HG03565 (cell line): ENCODE data around the gene YY1.
A peak's percentile ranks its signal among the peaks of the same experiment; 100 is the strongest.

Experiments
- ATAC-seq: cut with Tn5 transposase; IDR thresholded peaks from one replicate; pipeline ENCODE4 v1.9.1; 2021; ENCODE audit warnings: mild to moderate bottlenecking, moderate library complexity; ENCODE audit not compliant: unreplicated experiment

The YY1 gene

GRCh38 chr14:100241279-100241678, 2.3 kb downstream of the YY1 start:
- ATAC-seq: no peak

- no peak for ATAC-seq
These were observed 4.1 kb downstream of the YY1 start for GRCh38 chr14:100243020-100243419.

- ATAC-seq: no peak
These were observed 8.0 kb downstream of the YY1 start for GRCh38 chr14:100246809-100247428.

GRCh38 chr14:100250732-100251465, 12.0 kb downstream of the YY1 start:
- no peak for ATAC-seq

GRCh38 chr14:100252684-100253083, 13.7 kb downstream of the YY1 start:
- ATAC-seq: no peak

- peak; percentile 55 for ATAC-seq
These were observed 17.5 kb downstream of the YY1 start for GRCh38 chr14:100256339-100256895.

- ATAC-seq: no peak
These were observed 22.7 kb downstream of the YY1 start for GRCh38 chr14:100261621-100262020.

GRCh38 chr14:100262545-100262944, 23.6 kb downstream of the YY1 start:
- ATAC-seq: no peak

- no peak for ATAC-seq
These were observed 24.2 kb downstream of the YY1 start for GRCh38 chr14:100263141-100263540.

- no peak for ATAC-seq
These were observed 29.0 kb downstream of the YY1 start for GRCh38 chr14:100267990-100268389.

- no peak for ATAC-seq
These were observed 29.8 kb downstream of the YY1 start for GRCh38 chr14:100268591-100269207.

GRCh38 chr14:100271247-100271939, 32.4 kb downstream of the YY1 start:
- no peak for ATAC-seq

GRCh38 chr14:100274250-100274649, 35.3 kb downstream of the YY1 start:
- no peak for ATAC-seq

- no peak for ATAC-seq
These were observed 36.3 kb downstream of the YY1 start for GRCh38 chr14:100275214-100275613.

- ATAC-seq: no peak
These were observed 39.8 kb downstream of the YY1 start for GRCh38 chr14:100278702-100279101.

GRCh38 chr14:100279133-100279532, 40.2 kb downstream of the YY1 start:
- ATAC-seq: no peak

GRCh38 chr14:100279563-100279962, 40.6 kb downstream of the YY1 start:
- no peak for ATAC-seq

GRCh38 chr14:100281286-100282082, 42.5 kb downstream of the YY1 start:
- no peak for ATAC-seq

- ATAC-seq: no peak
These were observed 43.1 kb downstream of the YY1 start for GRCh38 chr14:100282083-100282350.

- ATAC-seq: no peak
These were observed 43.9 kb downstream of the YY1 start for GRCh38 chr14:100282766-100283419.
